Lung (tissue), 12 donors: Measurements from ENCODE around the gene PTPN14. TPM values are rescaled to one million over a fixed set of nuclear protein-coding genes. Genes with fewer than 3 reads are reported as not detected.

Experiments
- ATAC-seq: fragments of 200-7000 bp; cut with Tn5 transposase; one replicate; pipeline ENCODE4 v1.9.1; 2020; ENCODE audit warnings: moderate number of reproducible peaks; ENCODE audit not compliant: insufficient read depth, low FRiP score
- DNase-seq, 3 donors: peaks; one replicate each; pipeline ENCODE4 v3.0.0-alpha.2; 2013 to 2017
- H3K27ac ChIP-seq, 2 donors: one replicate each; pipeline ENCODE4 v1.5.1; 2013; ENCODE audit warnings: mild to moderate bottlenecking in 2 of 2, moderate library complexity in 2 of 2, control low read depth in 1 of 2, inconsistent platforms in 1 of 2, low read depth in 1 of 2, low read length in 1 of 2
- H3K27me3 ChIP-seq, 3 donors: one replicate each; pipeline ENCODE4 v1.5.1; 2013; ENCODE audit warnings: low read length in 2 of 3; ENCODE audit not compliant: control insufficient read depth in 3 of 3, insufficient read depth in 3 of 3
- H3K36me3 ChIP-seq, 4 donors: one replicate each; pipeline ENCODE4 v1.5.1; 2013; ENCODE audit warnings: low read length in 4 of 4, mild to moderate bottlenecking in 1 of 4, moderate library complexity in 1 of 4; ENCODE audit not compliant: control insufficient read depth in 4 of 4, insufficient read depth in 4 of 4
- H3K4me1 ChIP-seq, 5 donors: one replicate each; pipeline ENCODE4 v1.5.1; 2013; ENCODE audit warnings: low read length in 5 of 5, mild to moderate bottlenecking in 2 of 5, moderate library complexity in 1 of 5; ENCODE audit not compliant: control insufficient read depth in 5 of 5, insufficient read depth in 5 of 5
- H3K4me3 ChIP-seq: one replicate; pipeline ENCODE4 v1.5.1; 2013; ENCODE audit warnings: mild to moderate bottlenecking, control low read depth, moderate library complexity
- H3K9ac ChIP-seq, 2 donors: one replicate each; pipeline ENCODE4 v1.5.1; 2013; ENCODE audit warnings: low read length in 2 of 2, control low read depth in 1 of 2; ENCODE audit not compliant: insufficient read depth in 1 of 2
- H3K9me3 ChIP-seq, 4 donors: one replicate each; pipeline ENCODE4 v1.5.1; 2013; ENCODE audit warnings: low read length in 3 of 4, mild to moderate bottlenecking in 1 of 4, moderate library complexity in 1 of 4; ENCODE audit not compliant: control insufficient read depth in 4 of 4, insufficient read depth in 3 of 4
- WGBS, 2 donors: extraction: QIAGEN DNeasy Blood & Tissue Kit; methylation state at CpG; one replicate each; pipeline ENCODE4 v1.1.7; 2013; 5-methylcytosine and 5-hydroxymethylcytosine counted together
- polyA plus RNA-seq, 2 donors: library from polyadenylated mRNA; stranded (reverse); fragments of 200-250 nt; gene quantifications; one replicate each; pipeline ENCODE4 v1.2.1, GENCODE V29; 2013
- total RNA-seq, 2 donors: library from RNA; depleted of rRNA in 1 of 2; stranded (reverse); fragments of >200 nt in 1 of 2; gene quantifications; one replicate each; pipeline ENCODE4 v1.2.1, GENCODE V29; 2014 to 2021
- TF ChIP-seq, protein P1 (sequence below): IDR thresholded peaks from 2 replicates; pipeline ENCODE4 v1.5.1; 2012; ENCODE audit warnings: mild to moderate bottlenecking; ENCODE audit errors: control extremely low read depth, extremely low read depth
- donor health status: control.
- donor health status: control.
- donor health status: Bipolar disorder and iron deficiency.
- donor health status: healthy.
- donor health status: DM: yes; HTN: yes; CAD: no.

Gene PTPN14
- total and polyA plus RNA-seq, 4 donors = 4.4 to 43.2 (median 15.2) TPM

- Histone ChIP-seq H3K27ac (no peak overlapping the region), H3K4me1 (peaks cover 0 to 10% (median 0%) of the 10 kb centered on the region in 5 donors), H3K9ac (no peak overlapping the region), H3K36me3 (peaks cover 0 to 7% (median 4%) of the 10 kb centered on the region in 4 donors), H3K9me3 (no peaks in the 10 kb centered on the region), H3K4me3 (no peak overlapping the region), H3K27me3 (no peaks in the 10 kb centered on the region)
- no peak for ATAC-seq
- 71 to 75% methylated on average over 2 of the region's 2 CpGs for WGBS, 2 donors
- no peak for DNase-seq
- TF ChIP-seq, protein P1, sequence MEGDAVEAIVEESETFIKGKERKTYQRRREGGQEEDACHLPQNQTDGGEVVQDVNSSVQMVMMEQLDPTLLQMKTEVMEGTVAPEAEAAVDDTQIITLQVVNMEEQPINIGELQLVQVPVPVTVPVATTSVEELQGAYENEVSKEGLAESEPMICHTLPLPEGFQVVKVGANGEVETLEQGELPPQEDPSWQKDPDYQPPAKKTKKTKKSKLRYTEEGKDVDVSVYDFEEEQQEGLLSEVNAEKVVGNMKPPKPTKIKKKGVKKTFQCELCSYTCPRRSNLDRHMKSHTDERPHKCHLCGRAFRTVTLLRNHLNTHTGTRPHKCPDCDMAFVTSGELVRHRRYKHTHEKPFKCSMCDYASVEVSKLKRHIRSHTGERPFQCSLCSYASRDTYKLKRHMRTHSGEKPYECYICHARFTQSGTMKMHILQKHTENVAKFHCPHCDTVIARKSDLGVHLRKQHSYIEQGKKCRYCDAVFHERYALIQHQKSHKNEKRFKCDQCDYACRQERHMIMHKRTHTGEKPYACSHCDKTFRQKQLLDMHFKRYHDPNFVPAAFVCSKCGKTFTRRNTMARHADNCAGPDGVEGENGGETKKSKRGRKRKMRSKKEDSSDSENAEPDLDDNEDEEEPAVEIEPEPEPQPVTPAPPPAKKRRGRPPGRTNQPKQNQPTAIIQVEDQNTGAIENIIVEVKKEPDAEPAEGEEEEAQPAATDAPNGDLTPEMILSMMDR = no peak
Measured at GRCh38 chr1:214351551-214352277, 199.7 kb downstream of the PTPN14 start.

- H3K4me1 ChIP-seq = peaks cover 0 to 10% (median 0%) of the 10 kb centered on the region in 5 donors
- H3K4me3 ChIP-seq = no peak overlapping the region
- no peak overlapping the region for H3K9ac ChIP-seq
- H3K27me3 ChIP-seq = no peaks in the 10 kb centered on the region
- TF ChIP-seq, protein P1 = no peak
- WGBS, 2 donors = 95 to 97% methylated on average over 2 of the region's 2 CpGs
- no peak overlapping the region for H3K27ac ChIP-seq
- peaks cover 3 to 9% (median 5%) of the 10 kb centered on the region in 4 donors for H3K36me3 ChIP-seq
- ATAC-seq (no peak), DNase-seq (no peak)
- H3K9me3 ChIP-seq = peaks cover 0 to 3% (median 1%) of the 10 kb centered on the region in 4 donors
Measured at GRCh38 chr1:214349781-214350180, 201.6 kb downstream of the PTPN14 start.

DNA sequence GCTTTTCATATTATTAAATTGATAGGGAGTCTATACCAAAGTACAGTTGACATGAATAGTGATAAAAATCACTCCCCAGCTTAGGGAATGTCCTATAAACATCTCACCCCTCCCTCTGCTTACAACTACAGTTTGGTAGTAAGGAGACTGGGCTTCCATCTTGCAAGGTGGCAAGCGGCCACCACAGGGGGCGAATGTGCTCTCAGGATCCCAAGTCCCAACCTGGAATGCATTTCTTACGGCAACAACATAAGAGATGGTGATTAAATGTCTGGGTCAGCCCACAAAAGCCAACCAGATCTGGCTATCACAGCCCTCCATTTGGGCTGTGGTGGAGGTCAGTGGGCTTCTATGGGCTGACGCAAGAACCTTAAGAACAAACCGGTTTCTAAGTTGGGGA, 202.4 kb downstream of the PTPN14 start:
- peaks cover 0 to 10% (median 0%) of the 10 kb centered on the region in 5 donors for H3K4me1 ChIP-seq
- H3K27me3 ChIP-seq = no peaks in the 10 kb centered on the region
- no peak for DNase-seq
- H3K9me3 ChIP-seq = peaks cover 0 to 7% (median 1%) of the 10 kb centered on the region in 4 donors
- 93 to 95% methylated on average over 5 of the region's 5 CpGs for WGBS, 2 donors
- H3K36me3 ChIP-seq = peaks cover 4 to 14% (median 9%) of the 10 kb centered on the region in 4 donors
- H3K4me3 ChIP-seq = no peak overlapping the region
- H3K27ac ChIP-seq = no peak overlapping the region
- no peak overlapping the region for H3K9ac ChIP-seq
- TF ChIP-seq, protein P1 = no peak
- no peak for ATAC-seq
